UCSD-AML1 (cell line): ENCODE results near the gene CCDC186.

ENCODE experiments used
- DNase-seq: peaks from one replicate; lab custom pipeline; 2025; ENCODE audit not compliant: unreplicated experiment; lab: John Stamatoyannopoulos, UW

The CCDC186 gene

GRCh38 chr10:114173921-114174694, at the start of gene CCDC186:
TSS of gene CCDC186 (minus strand) at chr10:114174203. CDS start at chr10:114163268, 10,935 bp downstream.
- DNase-seq: peak; percentile 91

GRCh38 chr10:114223066-114223465, 49.1 kb upstream of the CCDC186 start:
- DNase-seq: no peak

GRCh38 chr10:114221235-114221634, 47.2 kb upstream of the CCDC186 start:
- DNase-seq: no peak

GRCh38 chr10:114220281-114220680, 46.3 kb upstream of the CCDC186 start:
- DNase-seq: no peak

- DNase-seq: no peak
Observed at GRCh38 chr10:114215033-114215432, 41.0 kb upstream of the CCDC186 start.

GRCh38 chr10:114212153-114212552, 38.1 kb upstream of the CCDC186 start:
- DNase-seq: no peak

GRCh38 chr10:114208351-114208750, 34.3 kb upstream of the CCDC186 start:
- no peak for DNase-seq

- DNase-seq: no peak
Observed at GRCh38 chr10:114207349-114207748, 33.3 kb upstream of the CCDC186 start.

- DNase-seq: no peak
Observed at GRCh38 chr10:114206902-114207301, 32.9 kb upstream of the CCDC186 start.

GRCh38 chr10:114202812-114203211, 28.8 kb upstream of the CCDC186 start:
- no peak for DNase-seq

- no peak for DNase-seq
Observed at GRCh38 chr10:114199239-114199638, 25.2 kb upstream of the CCDC186 start.

- no peak for DNase-seq
Observed at GRCh38 chr10:114195079-114195478, 21.1 kb upstream of the CCDC186 start.

- DNase-seq: no peak
Observed at GRCh38 chr10:114189700-114190099, 15.7 kb upstream of the CCDC186 start.

- DNase-seq: no peak
Observed at GRCh38 chr10:114188900-114189299, 14.9 kb upstream of the CCDC186 start.

- DNase-seq: no peak
Observed at GRCh38 chr10:114188001-114188400, 14.0 kb upstream of the CCDC186 start.

GRCh38 chr10:114184276-114184675, 10.3 kb upstream of the CCDC186 start:
- DNase-seq: no peak

- no peak for DNase-seq
Observed at GRCh38 chr10:114183563-114183962, 9.6 kb upstream of the CCDC186 start.

- DNase-seq: no peak
Observed at GRCh38 chr10:114181971-114182370, 8.0 kb upstream of the CCDC186 start.

- DNase-seq: no peak
Observed at GRCh38 chr10:114180937-114181336, 6.9 kb upstream of the CCDC186 start.

GRCh38 chr10:114179747-114180146, 5.7 kb upstream of the CCDC186 start:
- no peak for DNase-seq

GRCh38 chr10:114179148-114179547, 5.1 kb upstream of the CCDC186 start, which contains the start of gene TDRD1:
TSS of gene TDRD1 (plus strand) at chr10:114179353. CDS start at chr10:114187832, 8,479 bp downstream.
- DNase-seq: no peak

GRCh38 chr10:114176511-114176910, 2.5 kb upstream of the CCDC186 start:
- DNase-seq: no peak

GRCh38 chr10:114175667-114176066, 1.7 kb upstream of the CCDC186 start:
- no peak for DNase-seq
